Stimulated activated naive CD8-positive, alpha-beta T cell treated with anti-CD3 and anti-CD28 coated beads, Interleukin-15, Interleukin-2, amounts not matched to agents 100 U/mL and 50 U/mL, for 24 hours (primary cell): Measurements from ENCODE around the gene WNT5A.

ENCODE experiments used
- ATAC-seq: fragments of 150-1000 bp; cut with Tn5 transposase; one replicate; pipeline ENCODE4 v1.10.0; 2021
- DNase-seq: peaks from one replicate; pipeline ENCODE4 v3.0.0; 2021

WNT5A gene

GRCh38 chr3:55481744-55482495 is 5.2 kb downstream of the WNT5A start:
- no peak for ATAC-seq

GRCh38 chr3:55480911-55481743 is 6.0 kb downstream of the WNT5A start:
- ATAC-seq (no peak), DNase-seq (no peak)

More at GRCh38 chr3:55481744-55482495, 5.2 kb downstream of the WNT5A start:
- no peak for DNase-seq

GRCh38 chr3:55477306-55478303 is 9.5 kb downstream of the WNT5A start:
- DNase-seq (no peak), ATAC-seq (no peak)

GRCh38 chr3:55476515-55476914 is 10.6 kb downstream of the WNT5A start:
- no peak for DNase-seq
- ATAC-seq: no peak

- no peak for ATAC-seq
- no peak for DNase-seq
These were observed 12.9 kb downstream of the WNT5A start for GRCh38 chr3:55474213-55474632.

- ATAC-seq: no peak
These were observed 13.3 kb downstream of the WNT5A start for GRCh38 chr3:55473788-55474187.

GRCh38 chr3:55471522-55472280 is 15.4 kb downstream of the WNT5A start:
- ATAC-seq (no peak), DNase-seq (no peak)

More at GRCh38 chr3:55473788-55474187, 13.3 kb downstream of the WNT5A start:
- DNase-seq: no peak

GRCh38 chr3:55471084-55471483 is 16.0 kb downstream of the WNT5A start:
- ATAC-seq (no peak), DNase-seq (no peak)

GRCh38 chr3:55469957-55470526 is 17.1 kb downstream of the WNT5A start:
- ATAC-seq (no peak), DNase-seq (no peak)

- ATAC-seq (no peak), DNase-seq (no peak)
These were observed 18.9 kb downstream of the WNT5A start for GRCh38 chr3:55468251-55468650.

- DNase-seq (no peak), ATAC-seq (no peak)
These were observed 20.0 kb downstream of the WNT5A start for GRCh38 chr3:55467099-55467498.

- no peak for ATAC-seq
- no peak for DNase-seq
These were observed 20.6 kb downstream of the WNT5A start for GRCh38 chr3:55466526-55466925.

GRCh38 chr3:55461896-55462295 is 25.2 kb downstream of the WNT5A start:
- ATAC-seq (no peak), DNase-seq (no peak)

- DNase-seq (no peak), ATAC-seq (no peak)
These were observed 27.3 kb downstream of the WNT5A start for GRCh38 chr3:55459838-55460237.

GRCh38 chr3:55458181-55458790 is 28.8 kb downstream of the WNT5A start:
- ATAC-seq: no peak
- no peak for DNase-seq

GRCh38 chr3:55455915-55456314 is 31.2 kb downstream of the WNT5A start:
- no peak for ATAC-seq
- no peak for DNase-seq

- no peak for DNase-seq
- no peak for ATAC-seq
These were observed 32.5 kb downstream of the WNT5A start for GRCh38 chr3:55454611-55455010.

- no peak for DNase-seq
- no peak for ATAC-seq
These were observed 33.1 kb downstream of the WNT5A start for GRCh38 chr3:55453886-55454496.

- ATAC-seq: no peak
- DNase-seq: no peak
These were observed 34.2 kb downstream of the WNT5A start for GRCh38 chr3:55452886-55453285.

GRCh38 chr3:55449527-55449926 is 37.6 kb downstream of the WNT5A start:
- no peak for DNase-seq
- no peak for ATAC-seq
